Fibroblast of the aortic adventitia (primary cell): ENCODE data around the gene DGKZ. TPM values are rescaled to one million over a fixed set of nuclear protein-coding genes. Genes with fewer than 3 reads are reported as not detected.
A peak's percentile ranks its signal among the peaks of the same experiment; 100 is the strongest.

Experiments
- DNase-seq: peaks from one replicate; pipeline ENCODE4 v3.0.0-alpha.2; 2010; ENCODE audit warnings: low read depth
- H3K4me3 ChIP-seq: 2 replicates; pipeline ENCODE4 v1.5.1; 2011; ENCODE audit warnings: low read depth, mild to moderate bottlenecking, control low read depth, low read length, moderate library complexity
- CTCF ChIP-seq: IDR thresholded peaks from 2 replicates; pipeline ENCODE4 v1.5.1; 2011; ENCODE audit warnings: mild to moderate bottlenecking, low read length, control low read depth, inconsistent platforms; ENCODE audit not compliant: insufficient read depth
- total RNA-seq: library from RNA; depleted of rRNA; stranded (reverse); fragments of >200 nt; gene quantifications from 2 replicates; pipeline ENCODE4 v1.2.3, GENCODE V29; 2012; ENCODE audit warnings: low replicate concordance

The DGKZ gene
- total RNA-seq, 1 donor: 37.7 TPM

GRCh38 chr11:46361283-46362155 is 14.3 kb downstream of the DGKZ start:
- H3K4me3 ChIP-seq: no peak overlapping the region
- DNase-seq: peak; percentile 21
- TF ChIP-seq CTCF: no peak

GRCh38 chr11:46362156-46363030 is 15.1 kb downstream of the DGKZ start:
- DNase-seq: no peak
- TF ChIP-seq CTCF: no peak
- H3K4me3 ChIP-seq: no peak overlapping the region

GRCh38 chr11:46363031-46363407 is 15.8 kb downstream of the DGKZ start:
- DNase-seq: peak; percentile 18
- H3K4me3 ChIP-seq: no peak overlapping the region
- TF ChIP-seq CTCF: no peak

DNA sequence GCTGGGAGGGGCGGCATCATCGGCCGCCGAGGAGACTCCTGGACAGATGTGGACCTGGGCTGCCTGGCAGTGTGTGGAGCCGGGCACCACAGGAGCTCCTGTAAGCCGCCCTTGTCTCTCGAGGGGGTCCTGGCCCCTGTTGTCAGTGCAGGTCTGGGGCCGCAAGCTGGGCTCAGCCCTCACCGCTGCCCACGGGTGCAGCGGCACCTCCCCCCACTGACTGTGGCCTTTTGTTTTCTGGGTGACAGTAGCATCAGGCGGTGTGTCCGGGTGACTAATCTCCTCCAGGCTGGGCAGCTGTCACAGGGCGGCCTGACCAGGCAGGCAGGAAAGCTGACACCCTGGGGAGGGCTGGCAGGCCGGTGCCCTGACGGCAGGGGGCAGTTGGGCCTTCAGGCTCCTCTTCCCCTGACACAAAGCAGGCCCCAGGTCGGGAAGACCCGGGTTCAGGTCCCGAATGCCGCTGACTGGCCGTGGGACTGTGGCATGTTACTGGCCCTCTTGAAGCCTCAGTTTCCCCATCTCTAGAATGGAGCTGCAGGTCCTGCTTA is 16.3 kb downstream of the DGKZ start:
- TF ChIP-seq CTCF: no peak
- no peak for DNase-seq
- H3K4me3 ChIP-seq: no peak overlapping the region

- no peak for TF ChIP-seq CTCF
- no peak for DNase-seq
- no peak overlapping the region for H3K4me3 ChIP-seq
Measured at GRCh38 chr11:46364056-46364455, 16.8 kb downstream of the DGKZ start.

DNA sequence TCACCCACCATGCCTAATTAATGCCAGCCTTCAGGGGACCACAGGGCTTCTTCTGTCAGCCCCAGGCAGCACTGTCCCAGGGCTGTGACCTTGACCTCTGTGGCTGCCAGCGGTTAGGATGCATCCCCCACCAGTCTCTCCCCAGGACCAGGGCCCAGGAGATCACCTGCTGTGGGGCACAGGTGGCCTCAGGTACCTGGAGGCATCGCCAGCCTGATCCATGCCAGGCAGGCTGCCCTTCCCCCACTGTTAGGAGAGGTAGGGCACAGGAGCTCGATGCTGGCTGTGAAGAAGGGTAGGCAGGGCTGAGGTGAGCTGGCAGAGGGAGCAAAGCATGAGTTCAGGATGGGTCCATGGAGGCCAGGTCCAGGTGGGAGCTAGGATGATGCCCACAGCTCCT is 17.5 kb downstream of the DGKZ start:
- H3K4me3 ChIP-seq: no peak overlapping the region
- no peak for TF ChIP-seq CTCF
- DNase-seq: no peak
